Measurements from ENCODE around the gene MRPL38. TPM values are rescaled to one million over a fixed set of nuclear protein-coding genes. Genes with fewer than 3 reads are reported as not detected.
"Not testable (repeated sequence)": the region's sequence is repeated elsewhere in the genome, so short reads cannot be mapped to it uniquely, and the experiment has no call there.

Gene MRPL38
- total RNA-seq, 1 donor from 2014 or later: 31.9 TPM

- peaks cover 5 to 7% of the 10 kb centered on the region in 2 donors for H3K36me3 ChIP-seq
- H3K27ac ChIP-seq: peak overlapping the region; percentile 96 to 99
- peaks cover 33 to 55% of the 10 kb centered on the region in 2 donors for H3K4me1 ChIP-seq
- no peaks in the 10 kb centered on the region for H3K9me3 ChIP-seq
- intact Hi-C loops (cut with DNase I): loop anchor here (10.0 kb wide), 1 partner anchor 205 kb away; the partner anchor contains the start of genes RECQL5 and SAP30BP
- DNase-seq (ENCODE audit: low spot score in 2 of 2): no peak
- H3K27me3 ChIP-seq: no peaks in the 10 kb centered on the region
- H3K4me3 ChIP-seq: peak overlapping the region in 1 of 2 donors; percentile 31
- TF ChIP-seq, protein P1, sequence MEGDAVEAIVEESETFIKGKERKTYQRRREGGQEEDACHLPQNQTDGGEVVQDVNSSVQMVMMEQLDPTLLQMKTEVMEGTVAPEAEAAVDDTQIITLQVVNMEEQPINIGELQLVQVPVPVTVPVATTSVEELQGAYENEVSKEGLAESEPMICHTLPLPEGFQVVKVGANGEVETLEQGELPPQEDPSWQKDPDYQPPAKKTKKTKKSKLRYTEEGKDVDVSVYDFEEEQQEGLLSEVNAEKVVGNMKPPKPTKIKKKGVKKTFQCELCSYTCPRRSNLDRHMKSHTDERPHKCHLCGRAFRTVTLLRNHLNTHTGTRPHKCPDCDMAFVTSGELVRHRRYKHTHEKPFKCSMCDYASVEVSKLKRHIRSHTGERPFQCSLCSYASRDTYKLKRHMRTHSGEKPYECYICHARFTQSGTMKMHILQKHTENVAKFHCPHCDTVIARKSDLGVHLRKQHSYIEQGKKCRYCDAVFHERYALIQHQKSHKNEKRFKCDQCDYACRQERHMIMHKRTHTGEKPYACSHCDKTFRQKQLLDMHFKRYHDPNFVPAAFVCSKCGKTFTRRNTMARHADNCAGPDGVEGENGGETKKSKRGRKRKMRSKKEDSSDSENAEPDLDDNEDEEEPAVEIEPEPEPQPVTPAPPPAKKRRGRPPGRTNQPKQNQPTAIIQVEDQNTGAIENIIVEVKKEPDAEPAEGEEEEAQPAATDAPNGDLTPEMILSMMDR (IDR thresholded peaks at IDR 0.05): no peak
These were observed 35.2 kb downstream of the MRPL38 start for GRCh38 chr17:75869282-75870141.

GRCh38 chr17:75868730-75869281 is 35.9 kb downstream of the MRPL38 start:
- H3K36me3 ChIP-seq; H3K9me3 ChIP-seq; H3K27me3 ChIP-seq; DNase-seq (ENCODE audit: low spot score in 2 of 2); intact Hi-C loops (cut with DNase I): not testable (repeated sequence)
- Histone ChIP-seq H3K4me3 (peak overlapping the region in 1 of 2 donors; percentile 31), H3K27ac (peak overlapping the region; percentile 96 to 99), H3K4me1 (peaks cover 26 to 52% of the 10 kb centered on the region in 2 donors)

- H3K27ac ChIP-seq; H3K27me3 ChIP-seq; intact Hi-C loops (cut with DNase I); DNase-seq (ENCODE audit: low spot score in 2 of 2); H3K36me3 ChIP-seq; H3K9me3 ChIP-seq; H3K4me3 ChIP-seq: not testable (repeated sequence)
- peaks cover 12 to 26% of the 10 kb centered on the region in 2 donors for H3K4me1 ChIP-seq
These were observed 39.1 kb downstream of the MRPL38 start for GRCh38 chr17:75865404-75866188.

DNA sequence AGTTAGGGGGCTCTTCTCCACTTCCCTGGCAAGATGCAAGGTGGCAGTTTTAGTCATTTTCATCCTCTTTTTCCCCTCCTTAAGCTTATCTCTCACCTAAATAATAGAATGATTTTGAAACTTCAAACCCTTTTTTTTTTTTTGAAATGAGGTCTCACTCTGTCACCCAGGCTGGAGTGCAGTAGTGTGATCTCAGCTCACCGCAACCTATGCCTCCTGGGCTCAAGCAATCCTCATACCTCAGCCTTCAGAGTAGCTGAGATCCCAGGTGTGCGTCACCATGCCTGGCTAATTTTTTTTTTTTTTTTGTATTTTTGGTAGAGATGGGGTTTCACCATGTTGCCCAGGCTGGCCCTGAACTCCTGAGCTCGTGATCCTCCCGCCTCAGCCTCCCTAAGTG is 39.8 kb downstream of the MRPL38 start:
- H3K4me3 ChIP-seq; DNase-seq (ENCODE audit: low spot score in 2 of 2); H3K36me3 ChIP-seq; H3K9me3 ChIP-seq; intact Hi-C loops (cut with DNase I); H3K27me3 ChIP-seq: not testable (repeated sequence)
- Histone ChIP-seq H3K27ac (peak overlapping the region; percentile 45 to 52), H3K4me1 (peaks cover 6 to 20% of the 10 kb centered on the region in 2 donors)

GRCh38 chr17:75864448-75864871 is 40.2 kb downstream of the MRPL38 start:
- H3K4me1 ChIP-seq: peaks cover 4 to 16% of the 10 kb centered on the region in 2 donors
- DNase-seq (ENCODE audit: low spot score in 2 of 2): no peak
- peak overlapping the region; percentile 45 to 52 for H3K27ac ChIP-seq
- intact Hi-C loops (cut with DNase I): no loop called here
- H3K9me3 ChIP-seq: no peaks in the 10 kb centered on the region
- TF ChIP-seq, protein P1 (IDR thresholded peaks at IDR 0.05): no peak
- H3K4me3 ChIP-seq: no peak overlapping the region
- no peaks in the 10 kb centered on the region for H3K27me3 ChIP-seq
- no peaks in the 10 kb centered on the region for H3K36me3 ChIP-seq

DNA sequence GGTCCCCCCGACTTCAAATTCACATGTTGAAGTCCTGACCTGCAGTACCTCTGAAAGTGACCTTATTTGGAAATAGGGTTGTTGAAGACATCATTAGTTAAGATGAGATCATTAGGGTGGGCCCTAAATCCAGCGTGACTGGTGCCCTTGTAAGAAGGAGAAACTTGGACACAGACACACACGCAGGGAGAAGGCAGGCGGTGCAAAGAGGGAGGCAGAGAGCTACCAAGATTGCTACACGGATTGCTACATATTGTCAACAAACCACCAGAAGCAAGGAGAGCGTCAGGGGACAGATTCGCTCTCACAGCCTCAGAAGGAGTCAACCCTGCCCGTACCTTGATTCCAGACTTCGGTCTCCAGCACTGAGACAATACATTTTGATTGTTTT is 42.8 kb downstream of the MRPL38 start:
- no peaks in the 10 kb centered on the region for H3K9me3 ChIP-seq
- H3K4me1 ChIP-seq: peaks cover 0 to 6% of the 10 kb centered on the region in 2 donors
- TF ChIP-seq, protein P1 (IDR thresholded peaks at IDR 0.05): no peak
- H3K27me3 ChIP-seq: no peaks in the 10 kb centered on the region
- intact Hi-C loops (cut with DNase I): no loop called here
- H3K27ac ChIP-seq: peak overlapping the region; percentile 23 to 42
- H3K4me3 ChIP-seq: no peak overlapping the region
- H3K36me3 ChIP-seq: no peaks in the 10 kb centered on the region
- DNase-seq (ENCODE audit: low spot score in 2 of 2): no peak

DNA sequence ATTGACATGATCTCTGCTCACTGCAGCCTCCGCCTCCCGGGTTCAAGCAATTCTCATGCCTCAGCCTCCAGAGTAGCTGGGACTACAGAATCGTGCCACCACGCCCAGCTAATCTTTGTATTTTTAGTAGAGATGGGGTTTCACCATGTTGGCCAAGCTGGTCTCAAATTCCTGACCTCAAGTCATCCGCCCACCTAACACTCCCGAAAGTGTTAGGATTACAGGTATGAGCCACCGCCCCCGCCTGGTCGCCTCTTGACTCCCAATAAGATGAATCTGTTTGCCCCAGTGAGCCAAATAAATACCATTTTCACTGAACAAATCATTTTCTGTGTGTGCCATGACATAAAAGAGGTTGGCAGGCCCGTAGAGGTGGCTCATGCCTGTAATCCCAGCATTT is 45.3 kb downstream of the MRPL38 start:
- H3K4me3 ChIP-seq; intact Hi-C loops (cut with DNase I); H3K9me3 ChIP-seq; H3K36me3 ChIP-seq; H3K27me3 ChIP-seq; DNase-seq (ENCODE audit: low spot score in 2 of 2): not testable (repeated sequence)
- Histone ChIP-seq H3K4me1 (peaks cover 0 to 11% of the 10 kb centered on the region in 2 donors), H3K27ac (peak overlapping the region in 1 of 2 donors; percentile 26)
